ENCODE data around the gene OAF. TPM values are rescaled to one million over a fixed set of nuclear protein-coding genes. Genes with fewer than 3 reads are reported as not detected.

Gene OAF
- total RNA-seq, 2 donors from 2014 or later = 1.7 to 3.6 TPM

DNA sequence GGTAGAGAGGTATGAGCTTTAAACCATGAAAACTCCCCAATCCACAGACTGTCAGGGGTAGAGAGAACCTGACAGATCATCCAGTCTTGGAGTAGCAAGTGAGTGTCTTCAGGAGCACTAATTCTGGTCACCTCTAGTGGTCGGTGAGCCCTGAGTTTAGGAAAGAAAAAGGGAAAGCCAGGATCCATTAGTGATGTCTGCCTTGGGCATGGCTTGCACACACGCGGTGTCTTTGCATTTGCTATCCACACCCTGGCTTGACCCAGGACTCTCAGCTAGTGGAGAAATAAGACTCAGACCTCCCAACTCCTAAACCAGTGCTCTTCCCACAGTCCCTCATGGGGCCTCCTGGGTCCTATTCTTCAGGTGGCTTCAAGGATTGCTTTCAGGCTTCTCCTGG, 48.4 kb downstream of the OAF start:
- no peak for DNase-seq
- Mint-ChIP-seq H3K4me1 (peaks cover 41% of the 10 kb centered on the region), H3K27ac (no peak overlapping the region), H3K9me3 (no peaks in the 10 kb centered on the region), H3K27me3 (ENCODE audit: insufficient read depth) (peaks cover 35% of the 10 kb centered on the region), H3K4me3 (no peak overlapping the region), H3K36me3 (ENCODE audit: low read depth) (no peaks in the 10 kb centered on the region)
- Histone ChIP-seq H3K4me3 (ENCODE audit: low read length) (no peak overlapping the region), H3K4me1 (ENCODE audit: control insufficient read depth, insufficient read depth, low read length) (peaks cover 9% of the 10 kb centered on the region), H3K36me3 (ENCODE audit: control insufficient read depth, insufficient read depth, low read length) (no peaks in the 10 kb centered on the region), H3K27me3 (ENCODE audit: control insufficient read depth, insufficient read depth, low read length, poor library complexity, severe bottlenecking) (peaks cover 14% of the 10 kb centered on the region), H3K9me3 (ENCODE audit: control insufficient read depth, low read length) (no peaks in the 10 kb centered on the region), H3K27ac (ENCODE audit: low read depth, low read length) (no peak overlapping the region), H3K9ac (ENCODE audit: extremely low read depth, low read length, poor library complexity, severe bottlenecking) (no peak overlapping the region)
- no peak for TF ChIP-seq CTCF (conservative IDR thresholded peaks at IDR 0.05)
- 80 to 92% methylated on average over 1 to 3 of the region's 3 CpGs for WGBS, 2 experiments (ENCODE audit: insufficient coverage in 1 of 2, insufficient read length in 1 of 2)

GRCh38 chr11:120259988-120260565, 49.2 kb downstream of the OAF start:
- peaks cover 6% of the 10 kb centered on the region for H3K27me3 ChIP-seq (ENCODE audit: control insufficient read depth, insufficient read depth, low read length, poor library complexity, severe bottlenecking)
- no peak overlapping the region for H3K27ac ChIP-seq (ENCODE audit: low read depth, low read length)
- peaks cover 32% of the 10 kb centered on the region for H3K4me1 Mint-ChIP-seq
- H3K27me3 Mint-ChIP-seq (ENCODE audit: insufficient read depth) = peaks cover 34% of the 10 kb centered on the region
- no peak overlapping the region for H3K4me3 ChIP-seq (ENCODE audit: low read length)
- no peak overlapping the region for H3K9ac ChIP-seq (ENCODE audit: extremely low read depth, low read length, poor library complexity, severe bottlenecking)
- H3K4me1 ChIP-seq (ENCODE audit: control insufficient read depth, insufficient read depth, low read length) = peaks cover 8% of the 10 kb centered on the region
- 87 to 89% methylated on average over 3 to 7 of the region's 7 CpGs for WGBS, 2 experiments (ENCODE audit: insufficient coverage in 1 of 2, insufficient read length in 1 of 2)
- H3K36me3 ChIP-seq (ENCODE audit: control insufficient read depth, insufficient read depth, low read length) = no peaks in the 10 kb centered on the region
- no peak for TF ChIP-seq CTCF (conservative IDR thresholded peaks at IDR 0.05)
- no peaks in the 10 kb centered on the region for H3K9me3 ChIP-seq (ENCODE audit: control insufficient read depth, low read length)
- H3K36me3 Mint-ChIP-seq (ENCODE audit: low read depth) = no peaks in the 10 kb centered on the region
- H3K4me3 Mint-ChIP-seq = no peak overlapping the region
- H3K27ac Mint-ChIP-seq = no peak overlapping the region
- no peaks in the 10 kb centered on the region for H3K9me3 Mint-ChIP-seq
- no peak for DNase-seq

GRCh38 chr11:120260616-120261015, 49.8 kb downstream of the OAF start:
- peaks cover 27% of the 10 kb centered on the region for H3K4me1 Mint-ChIP-seq
- peaks cover 6% of the 10 kb centered on the region for H3K4me1 ChIP-seq (ENCODE audit: control insufficient read depth, insufficient read depth, low read length)
- no peak overlapping the region for H3K4me3 Mint-ChIP-seq

More at GRCh38 chr11:120260616-120261015, 49.8 kb downstream of the OAF start:
- no peaks in the 10 kb centered on the region for H3K9me3 ChIP-seq (ENCODE audit: control insufficient read depth, low read length)
- H3K36me3 ChIP-seq (ENCODE audit: control insufficient read depth, insufficient read depth, low read length) = no peaks in the 10 kb centered on the region
- peaks cover 32% of the 10 kb centered on the region for H3K27me3 Mint-ChIP-seq (ENCODE audit: insufficient read depth)
- H3K27me3 ChIP-seq (ENCODE audit: control insufficient read depth, insufficient read depth, low read length, poor library complexity, severe bottlenecking) = peaks cover 4% of the 10 kb centered on the region
- WGBS, 2 experiments (ENCODE audit: insufficient coverage in 1 of 2, insufficient read length in 1 of 2) = 89 to 100% methylated on average over 5 to 7 of the region's 7 CpGs
- no peaks in the 10 kb centered on the region for H3K9me3 Mint-ChIP-seq
- no peak overlapping the region for H3K27ac Mint-ChIP-seq
- TF ChIP-seq CTCF (conservative IDR thresholded peaks at IDR 0.05) = no peak
- H3K27ac ChIP-seq (ENCODE audit: low read depth, low read length) = no peak overlapping the region
- no peaks in the 10 kb centered on the region for H3K36me3 Mint-ChIP-seq (ENCODE audit: low read depth)
- no peak overlapping the region for H3K9ac ChIP-seq (ENCODE audit: extremely low read depth, low read length, poor library complexity, severe bottlenecking)
- H3K4me3 ChIP-seq (ENCODE audit: low read length) = no peak overlapping the region
- no peak for DNase-seq
